CD14-positive monocyte (primary cell): ENCODE results near the gene KHDRBS1. TPM values are rescaled to one million over a fixed set of nuclear protein-coding genes. Genes with fewer than 3 reads are reported as not detected.

Experiments
- DNase-seq, 3 donors: peaks; one replicate each; pipeline ENCODE4 v3.0.0-alpha.2; 2011 to 2022
- H2AFZ ChIP-seq: 2 replicates; pipeline ENCODE4 v1.6.0; 2012; ENCODE audit warnings: mild to moderate bottlenecking, low read depth, low read length, inconsistent platforms; ENCODE audit not compliant: insufficient read depth, poor library complexity, severe bottlenecking
- H3K27ac ChIP-seq, 2 donors: 1 replicate in 1 of 2; 2 replicates in 1 of 2; pipeline ENCODE4 v1.5.1; 2012 to 2013; ENCODE audit warnings: low read length in 2 of 2, control low read depth in 1 of 2, inconsistent platforms in 1 of 2, low read depth in 1 of 2, mild to moderate bottlenecking in 1 of 2
- H3K27me3 ChIP-seq, 2 donors: one replicate each; pipeline versions ENCODE4 v1.6.0 to v1.6.1; 2011 to 2013; ENCODE audit warnings: low read length in 2 of 2; ENCODE audit not compliant: control insufficient read depth in 2 of 2, insufficient read depth in 2 of 2
- H3K36me3 ChIP-seq, 2 donors: replicated peaks in 1 of 2; 1 replicate in 1 of 2; 2 replicates in 1 of 2; pipeline versions ENCODE4 v1.5.1 to v1.6.1; 2012 to 2013; ENCODE audit warnings: low read length in 2 of 2, control low read depth in 1 of 2, inconsistent platforms in 1 of 2, mild to moderate bottlenecking in 1 of 2; ENCODE audit not compliant: insufficient read depth in 2 of 2, control insufficient read depth in 1 of 2
- H3K4me1 ChIP-seq, 2 donors: 1 replicate in 1 of 2; 2 replicates in 1 of 2; pipeline versions ENCODE4 v1.5.1 to v1.6.1; 2012 to 2013; ENCODE audit warnings: low read length in 2 of 2, control low read depth in 1 of 2, inconsistent platforms in 1 of 2, mild to moderate bottlenecking in 1 of 2, moderate library complexity in 1 of 2; ENCODE audit not compliant: insufficient read depth in 2 of 2, control insufficient read depth in 1 of 2
- H3K4me2 ChIP-seq: replicated peaks from 2 replicates; pipeline ENCODE3; 2012; ENCODE audit warnings: low read length, moderate library complexity, mild to moderate bottlenecking; ENCODE audit not compliant: poor library complexity, severe bottlenecking; ENCODE audit errors: extremely low read depth
- H3K4me3 ChIP-seq, 3 experiments: fragments of 200-600 bp in 1 of 3; sonication (generic) in 1 of 3; replicated peaks in 1 of 3; 1 replicate in 2 of 3; 2 replicates in 1 of 3; pipeline ENCODE4 v1.5.1; 2011 to 2013; ENCODE audit warnings: low read length in 3 of 3, mild to moderate bottlenecking in 3 of 3, control low read depth in 2 of 3, low read depth in 2 of 3, inconsistent platforms in 1 of 3, moderate library complexity in 1 of 3
- H3K79me2 ChIP-seq: 2 replicates; pipeline ENCODE4 v1.6.0; 2012; ENCODE audit warnings: mild to moderate bottlenecking, control low read depth, inconsistent platforms, low read length, moderate library complexity; ENCODE audit not compliant: insufficient read depth
- H3K9ac ChIP-seq: 2 replicates; pipeline ENCODE4 v1.6.0; 2017; ENCODE audit warnings: low read length, mild to moderate bottlenecking; ENCODE audit not compliant: insufficient read depth, poor library complexity, severe bottlenecking
- H3K9me3 ChIP-seq, 2 donors: replicated peaks in 1 of 2; 1 replicate in 1 of 2; 2 replicates in 1 of 2; pipeline versions ENCODE4 v1.5.1 to v1.6.1; 2012 to 2013; ENCODE audit warnings: low read length in 2 of 2, control low read depth in 1 of 2; ENCODE audit not compliant: control insufficient read depth in 1 of 2, insufficient read depth in 1 of 2
- H4K20me1 ChIP-seq: 2 replicates; pipeline ENCODE4 v1.6.0; 2012; ENCODE audit warnings: mild to moderate bottlenecking, low read length, control low read depth, moderate library complexity; ENCODE audit not compliant: insufficient read depth
- H3K27ac Mint-ChIP-seq, 7 donors: one replicate each; pipeline ENCODE4 v1.8.0; 2020; ENCODE audit warnings: mild to moderate bottlenecking in 7 of 7, mixed read lengths in 7 of 7, moderate library complexity in 6 of 7, inconsistent platforms in 2 of 7
- H3K27me3 Mint-ChIP-seq, 3 donors: one replicate each; pipeline ENCODE4 v1.8.0; 2021 to 2022; ENCODE audit warnings: low read depth in 3 of 3, mild to moderate bottlenecking in 3 of 3, mixed read lengths in 3 of 3, moderate library complexity in 3 of 3, inconsistent platforms in 1 of 3
- H3K36me3 Mint-ChIP-seq, 2 donors: one replicate each; pipeline ENCODE4 v1.8.0; 2020; ENCODE audit warnings: mixed read lengths in 2 of 2, inconsistent platforms in 1 of 2, mild to moderate bottlenecking in 1 of 2
- H3K4me1 Mint-ChIP-seq: one replicate; pipeline ENCODE4 v1.8.0; 2020; ENCODE audit warnings: mild to moderate bottlenecking, mixed read lengths
- H3K4me3 Mint-ChIP-seq, 2 donors: one replicate each; pipeline ENCODE4 v1.8.0; 2020; ENCODE audit warnings: mild to moderate bottlenecking in 2 of 2, mixed read lengths in 2 of 2, moderate library complexity in 1 of 2
- H3K9me3 Mint-ChIP-seq, 7 donors: one replicate each; pipeline ENCODE4 v1.8.0; 2020 to 2022; ENCODE audit warnings: mixed read lengths in 7 of 7, mild to moderate bottlenecking in 6 of 7, moderate library complexity in 6 of 7, inconsistent platforms in 2 of 7
- CTCF ChIP-seq: fragments of 200-600 bp; IDR thresholded peaks from one replicate; pipeline ENCODE4 v1.8.0; 2022; ENCODE audit warnings: antibody characterized with exemption, mild to moderate bottlenecking
- WGBS: methylation state at CpG from one replicate; pipeline ENCODE4 v1.1.5; 2013; ENCODE audit warnings: missing lambda C conversion rate; ENCODE audit not compliant: insufficient coverage; 5-methylcytosine and 5-hydroxymethylcytosine counted together
- intact Hi-C, 2 donors: fragments of 100-400 bp; cut with micrococcal nuclease; formaldehyde crosslinking; loops; one replicate each; pipeline versions ENCODE4 v1.15.0 to v1.15.1; 2023
- polyA plus RNA-seq, 3 donors: library from polyadenylated mRNA; depleted of rRNA in 1 of 3; unstranded in 2 of 3; stranded (reverse) in 1 of 3; fragments of 300-500 nt in 2 of 3; fragments of >200 nt in 1 of 3; fragmentation: Illumina TruSeq in 2 of 3; gene quantifications; 1 replicate in 2 of 3; 2 replicates in 1 of 3; pipeline ENCODE4 v1.2.3, GENCODE V29; 2012 to 2021

Gene KHDRBS1
- polyA plus RNA-seq, 3 donors, result 40.7 to 65.6 (median 51.6) TPM

- DNase-seq, result no peak
- Mint-ChIP-seq H3K9me3 (peaks cover 0 to 3% (median 0%) of the 10 kb centered on the region in 7 donors), H3K27ac (peak overlapping the region in 1 of 7 donors; percentile 26), H3K36me3 (no peaks in the 10 kb centered on the region), H3K27me3 (peaks cover 0 to 2% (median 2%) of the 10 kb centered on the region in 3 donors), H3K4me3 (no peak overlapping the region), H3K4me1 (peaks cover 36% of the 10 kb centered on the region)
- no peaks in the 10 kb centered on the region for H3K9me3 ChIP-seq
- TF ChIP-seq CTCF, result no peak
- H3K4me1 ChIP-seq, result peaks cover 22 to 23% of the 10 kb centered on the region in 2 donors
- H3K4me2 ChIP-seq, result no peak overlapping the region
- H4K20me1 ChIP-seq, result no peaks in the 10 kb centered on the region
- intact Hi-C loops, result no loop called here
- H3K9ac ChIP-seq, result no peak overlapping the region
- no peak overlapping the region for H2AFZ ChIP-seq
- WGBS, result 72% methylated on average over 8 of the region's 10 CpGs
- no peak overlapping the region for H3K27ac ChIP-seq
- H3K36me3 ChIP-seq, result no peaks in the 10 kb centered on the region
- H3K27me3 ChIP-seq, result no peaks in the 10 kb centered on the region
- H3K79me2 ChIP-seq, result no peaks in the 10 kb centered on the region
- no peak overlapping the region for H3K4me3 ChIP-seq
Observed at GRCh38 chr1:31980835-31981455, 32.7 kb upstream of the KHDRBS1 start.

- no peak overlapping the region for H3K9ac ChIP-seq
- TF ChIP-seq CTCF, result no peak
- no peaks in the 10 kb centered on the region for H3K36me3 ChIP-seq
- peaks cover 0 to 3% (median 0%) of the 10 kb centered on the region in 7 donors for H3K9me3 Mint-ChIP-seq
- no peaks in the 10 kb centered on the region for H3K79me2 ChIP-seq
- H3K4me1 Mint-ChIP-seq, result peaks cover 36% of the 10 kb centered on the region
- no peak overlapping the region for H3K4me3 ChIP-seq
- peak overlapping the region in 2 of 7 donors; percentile 26 to 50 for H3K27ac Mint-ChIP-seq
- H3K4me3 Mint-ChIP-seq, result peak overlapping the region in 1 of 2 donors; percentile 47
- H3K27me3 ChIP-seq, result no peaks in the 10 kb centered on the region
- peak in 1 of 3 donors; percentile 24 for DNase-seq
- no peak overlapping the region for H3K27ac ChIP-seq
- H2AFZ ChIP-seq, result no peak overlapping the region
- H3K4me1 ChIP-seq, result peaks cover 22 to 23% of the 10 kb centered on the region in 2 donors
- WGBS, result no CpG with 5 or more reads among the region's 2 CpGs
- H3K27me3 Mint-ChIP-seq, result peaks cover 0 to 2% (median 0%) of the 10 kb centered on the region in 3 donors
- no peak overlapping the region for H3K4me2 ChIP-seq
- no peaks in the 10 kb centered on the region for H4K20me1 ChIP-seq
- intact Hi-C loops, result no loop called here
- H3K36me3 Mint-ChIP-seq, result no peaks in the 10 kb centered on the region
- H3K9me3 ChIP-seq, result no peaks in the 10 kb centered on the region
Observed at GRCh38 chr1:31981456-31981839, 32.2 kb upstream of the KHDRBS1 start.
